ENCODE measurements around the gene CYTH1.

DNA sequence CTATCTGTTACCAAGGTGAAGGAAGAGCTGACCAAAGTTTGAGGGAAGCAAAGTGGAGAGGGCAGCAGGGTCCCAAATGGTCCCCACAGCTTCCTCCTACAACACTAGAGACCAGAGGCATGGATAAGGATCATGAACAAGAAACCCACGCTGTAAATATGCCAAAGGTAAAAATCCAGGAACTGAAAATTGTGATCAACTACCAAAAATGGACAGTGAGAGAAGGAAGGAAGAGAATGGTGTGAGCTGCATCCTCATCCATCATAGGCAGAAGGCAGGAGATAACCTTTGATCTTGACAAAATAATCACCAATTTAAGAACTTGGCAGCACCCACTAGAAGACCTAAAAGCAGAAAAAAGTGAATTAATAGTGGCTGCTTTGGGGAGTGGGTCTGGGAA lies 66.2 kb downstream of the CYTH1 start:
- TF ChIP-seq NR3C1 (CRISPR knock-in tag; conservative IDR thresholded peaks at IDR 0.05; ENCODE audit: low read depth) (no peak), FOXJ3 (CRISPR knock-in tag; IDR thresholded peaks at IDR 0.05; ENCODE audit: borderline replicate concordance) (no peak), CREB1 (CRISPR knock-in tag; IDR thresholded peaks at IDR 0.05) (no peak), TCF7 (CRISPR knock-in tag; IDR thresholded peaks at IDR 0.05; ENCODE audit: low read depth) (no peak), FOXK1 (CRISPR knock-in tag; IDR thresholded peaks at IDR 0.05) (no peak), NR2C2 (CRISPR knock-in tag; IDR thresholded peaks at IDR 0.05) (no peak), ZNF232 (CRISPR knock-in tag; IDR thresholded peaks at IDR 0.05) (no peak)
- TF ChIP-seq, protein P1, sequence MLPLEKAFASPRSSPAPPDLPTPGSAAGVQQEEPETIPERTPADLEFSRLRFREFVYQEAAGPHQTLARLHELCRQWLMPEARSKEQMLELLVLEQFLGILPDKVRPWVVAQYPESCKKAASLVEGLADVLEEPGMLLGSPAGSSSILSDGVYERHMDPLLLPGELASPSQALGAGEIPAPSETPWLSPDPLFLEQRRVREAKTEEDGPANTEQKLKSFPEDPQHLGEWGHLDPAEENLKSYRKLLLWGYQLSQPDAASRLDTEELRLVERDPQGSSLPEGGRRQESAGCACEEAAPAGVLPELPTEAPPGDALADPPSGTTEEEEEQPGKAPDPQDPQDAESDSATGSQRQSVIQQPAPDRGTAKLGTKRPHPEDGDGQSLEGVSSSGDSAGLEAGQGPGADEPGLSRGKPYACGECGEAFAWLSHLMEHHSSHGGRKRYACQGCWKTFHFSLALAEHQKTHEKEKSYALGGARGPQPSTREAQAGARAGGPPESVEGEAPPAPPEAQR (CRISPR knock-in tag; IDR thresholded peaks at IDR 0.05) = no peak
- TF ChIP-seq, protein P2, sequence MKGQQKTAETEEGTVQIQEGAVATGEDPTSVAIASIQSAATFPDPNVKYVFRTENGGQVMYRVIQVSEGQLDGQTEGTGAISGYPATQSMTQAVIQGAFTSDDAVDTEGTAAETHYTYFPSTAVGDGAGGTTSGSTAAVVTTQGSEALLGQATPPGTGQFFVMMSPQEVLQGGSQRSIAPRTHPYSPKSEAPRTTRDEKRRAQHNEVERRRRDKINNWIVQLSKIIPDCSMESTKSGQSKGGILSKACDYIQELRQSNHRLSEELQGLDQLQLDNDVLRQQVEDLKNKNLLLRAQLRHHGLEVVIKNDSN (CRISPR knock-in tag; IDR thresholded peaks at IDR 0.05) = no peak
- TF ChIP-seq, protein P3, sequence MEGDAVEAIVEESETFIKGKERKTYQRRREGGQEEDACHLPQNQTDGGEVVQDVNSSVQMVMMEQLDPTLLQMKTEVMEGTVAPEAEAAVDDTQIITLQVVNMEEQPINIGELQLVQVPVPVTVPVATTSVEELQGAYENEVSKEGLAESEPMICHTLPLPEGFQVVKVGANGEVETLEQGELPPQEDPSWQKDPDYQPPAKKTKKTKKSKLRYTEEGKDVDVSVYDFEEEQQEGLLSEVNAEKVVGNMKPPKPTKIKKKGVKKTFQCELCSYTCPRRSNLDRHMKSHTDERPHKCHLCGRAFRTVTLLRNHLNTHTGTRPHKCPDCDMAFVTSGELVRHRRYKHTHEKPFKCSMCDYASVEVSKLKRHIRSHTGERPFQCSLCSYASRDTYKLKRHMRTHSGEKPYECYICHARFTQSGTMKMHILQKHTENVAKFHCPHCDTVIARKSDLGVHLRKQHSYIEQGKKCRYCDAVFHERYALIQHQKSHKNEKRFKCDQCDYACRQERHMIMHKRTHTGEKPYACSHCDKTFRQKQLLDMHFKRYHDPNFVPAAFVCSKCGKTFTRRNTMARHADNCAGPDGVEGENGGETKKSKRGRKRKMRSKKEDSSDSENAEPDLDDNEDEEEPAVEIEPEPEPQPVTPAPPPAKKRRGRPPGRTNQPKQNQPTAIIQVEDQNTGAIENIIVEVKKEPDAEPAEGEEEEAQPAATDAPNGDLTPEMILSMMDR (IDR thresholded peaks at IDR 0.05) = no peak
- TF ChIP-seq, protein P4, sequence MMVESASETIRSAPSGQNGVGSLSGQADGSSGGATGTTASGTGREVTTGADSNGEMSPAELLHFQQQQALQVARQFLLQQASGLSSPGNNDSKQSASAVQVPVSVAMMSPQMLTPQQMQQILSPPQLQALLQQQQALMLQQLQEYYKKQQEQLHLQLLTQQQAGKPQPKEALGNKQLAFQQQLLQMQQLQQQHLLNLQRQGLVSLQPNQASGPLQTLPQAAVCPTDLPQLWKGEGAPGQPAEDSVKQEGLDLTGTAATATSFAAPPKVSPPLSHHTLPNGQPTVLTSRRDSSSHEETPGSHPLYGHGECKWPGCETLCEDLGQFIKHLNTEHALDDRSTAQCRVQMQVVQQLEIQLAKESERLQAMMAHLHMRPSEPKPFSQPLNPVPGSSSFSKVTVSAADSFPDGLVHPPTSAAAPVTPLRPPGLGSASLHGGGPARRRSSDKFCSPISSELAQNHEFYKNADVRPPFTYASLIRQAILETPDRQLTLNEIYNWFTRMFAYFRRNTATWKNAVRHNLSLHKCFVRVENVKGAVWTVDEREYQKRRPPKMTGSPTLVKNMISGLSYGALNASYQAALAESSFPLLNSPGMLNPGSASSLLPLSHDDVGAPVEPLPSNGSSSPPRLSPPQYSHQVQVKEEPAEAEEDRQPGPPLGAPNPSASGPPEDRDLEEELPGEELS (CRISPR knock-in tag; IDR thresholded peaks at IDR 0.05) = no peak
- TF ChIP-seq, protein P5, sequence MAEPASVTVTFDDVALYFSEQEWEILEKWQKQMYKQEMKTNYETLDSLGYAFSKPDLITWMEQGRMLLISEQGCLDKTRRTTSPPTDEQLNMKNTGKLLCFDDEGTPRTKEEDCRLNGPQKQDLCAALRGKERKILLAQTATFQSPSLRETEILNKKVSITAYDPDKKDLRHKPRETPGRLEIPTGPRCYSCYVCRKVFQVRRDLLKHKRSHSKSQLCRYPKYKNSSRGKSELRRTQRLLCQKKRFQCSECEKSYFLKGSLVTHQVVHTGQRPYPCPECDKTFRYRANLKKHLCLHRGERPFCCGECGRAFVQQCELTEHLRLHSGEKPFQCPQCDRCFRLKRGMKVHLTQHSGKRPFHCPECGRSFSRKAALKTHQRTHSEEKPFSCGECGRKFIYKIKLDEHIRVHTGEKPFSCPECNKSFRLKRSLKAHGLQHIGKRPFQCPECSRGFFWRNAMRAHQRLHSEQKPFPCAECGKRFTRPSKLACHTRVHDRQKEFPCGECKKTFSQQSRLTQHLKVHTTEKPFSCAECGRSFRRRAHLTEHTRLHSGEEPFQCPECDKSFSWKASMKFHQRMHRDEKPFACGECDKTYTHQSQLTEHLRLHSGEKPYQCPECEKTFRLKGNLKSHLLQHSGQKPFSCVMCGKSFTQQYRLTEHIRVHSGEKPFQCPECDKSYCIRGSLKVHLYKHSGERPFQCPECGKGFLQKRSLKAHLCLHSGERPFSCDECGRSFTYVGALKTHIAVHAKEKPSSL (CRISPR knock-in tag; conservative IDR thresholded peaks at IDR 0.05) = no peak
- TF ChIP-seq, protein P6, sequence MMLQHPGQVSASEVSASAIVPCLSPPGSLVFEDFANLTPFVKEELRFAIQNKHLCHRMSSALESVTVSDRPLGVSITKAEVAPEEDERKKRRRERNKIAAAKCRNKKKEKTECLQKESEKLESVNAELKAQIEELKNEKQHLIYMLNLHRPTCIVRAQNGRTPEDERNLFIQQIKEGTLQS (CRISPR knock-in tag; conservative IDR thresholded peaks at IDR 0.05) = no peak
- TF ChIP-seq, protein P7, sequence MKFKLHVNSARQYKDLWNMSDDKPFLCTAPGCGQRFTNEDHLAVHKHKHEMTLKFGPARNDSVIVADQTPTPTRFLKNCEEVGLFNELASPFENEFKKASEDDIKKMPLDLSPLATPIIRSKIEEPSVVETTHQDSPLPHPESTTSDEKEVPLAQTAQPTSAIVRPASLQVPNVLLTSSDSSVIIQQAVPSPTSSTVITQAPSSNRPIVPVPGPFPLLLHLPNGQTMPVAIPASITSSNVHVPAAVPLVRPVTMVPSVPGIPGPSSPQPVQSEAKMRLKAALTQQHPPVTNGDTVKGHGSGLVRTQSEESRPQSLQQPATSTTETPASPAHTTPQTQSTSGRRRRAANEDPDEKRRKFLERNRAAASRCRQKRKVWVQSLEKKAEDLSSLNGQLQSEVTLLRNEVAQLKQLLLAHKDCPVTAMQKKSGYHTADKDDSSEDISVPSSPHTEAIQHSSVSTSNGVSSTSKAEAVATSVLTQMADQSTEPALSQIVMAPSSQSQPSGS (CRISPR knock-in tag; IDR thresholded peaks at IDR 0.05; ENCODE audit: borderline replicate concordance, low read depth) = no peak

Measured in WTC11 (cell line).